ENCODE data around the gene RAD51B.
"Not testable (repeated sequence)": the region's sequence is repeated elsewhere in the genome, so short reads cannot be mapped to it uniquely, and the experiment has no call there.

Gene RAD51B

DNA sequence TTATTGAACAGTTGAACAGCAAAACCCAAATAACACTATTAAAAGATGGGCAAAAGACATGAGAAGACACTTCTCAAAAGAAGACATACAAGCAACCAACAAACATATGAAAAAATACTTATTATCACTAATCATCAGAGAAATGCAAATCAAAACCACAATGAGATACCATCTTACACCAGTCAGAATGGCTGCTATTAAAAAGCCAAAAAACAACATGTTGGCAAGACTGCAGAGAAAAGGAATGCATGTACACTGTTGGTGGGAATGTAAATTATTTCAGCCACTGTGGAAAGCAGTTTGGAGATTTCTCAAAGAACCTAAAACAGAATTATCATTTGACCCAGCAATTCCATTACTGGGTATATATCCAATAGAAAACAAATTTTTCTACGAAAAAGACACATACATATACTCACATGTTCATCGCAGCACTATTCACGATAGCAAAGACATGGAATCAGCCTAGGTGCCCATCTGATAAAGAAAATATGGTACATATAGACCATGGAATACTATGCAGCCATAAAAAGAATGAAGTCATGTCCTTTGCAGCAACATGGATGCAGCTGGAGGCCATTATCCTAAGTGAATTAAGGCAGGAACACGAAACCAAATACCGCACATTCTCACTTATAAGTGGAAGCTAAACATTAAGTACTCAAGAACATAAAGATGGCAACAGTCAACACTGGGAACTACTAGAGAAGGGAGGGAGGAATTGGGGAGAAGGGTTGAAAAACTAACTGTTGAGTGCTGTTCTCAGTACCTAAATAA lies 367.1 kb downstream of the RAD51B start:
- not testable (repeated sequence) for DNase-seq

DNA sequence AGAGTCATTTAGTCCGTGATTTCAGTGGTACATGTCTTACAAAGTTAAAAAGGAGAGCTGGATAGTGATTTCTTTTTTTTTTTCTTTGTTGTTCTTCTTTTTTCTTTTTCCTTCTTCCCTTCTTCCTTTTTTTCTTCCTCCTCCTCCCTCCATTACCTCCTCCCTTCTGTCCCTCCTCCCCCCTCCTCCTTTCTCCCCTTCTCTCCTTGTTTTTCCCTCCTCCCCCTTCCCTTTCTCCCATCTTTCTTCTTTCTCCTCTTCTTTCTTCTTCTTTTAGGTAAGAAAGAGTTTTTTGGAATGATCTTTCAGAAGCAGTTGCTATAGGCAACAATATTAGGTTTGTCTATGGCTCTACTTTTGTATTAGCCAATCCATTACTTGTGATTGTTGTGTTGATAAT lies 368.6 kb downstream of the RAD51B start:
- DNase-seq, result no peak

DNA sequence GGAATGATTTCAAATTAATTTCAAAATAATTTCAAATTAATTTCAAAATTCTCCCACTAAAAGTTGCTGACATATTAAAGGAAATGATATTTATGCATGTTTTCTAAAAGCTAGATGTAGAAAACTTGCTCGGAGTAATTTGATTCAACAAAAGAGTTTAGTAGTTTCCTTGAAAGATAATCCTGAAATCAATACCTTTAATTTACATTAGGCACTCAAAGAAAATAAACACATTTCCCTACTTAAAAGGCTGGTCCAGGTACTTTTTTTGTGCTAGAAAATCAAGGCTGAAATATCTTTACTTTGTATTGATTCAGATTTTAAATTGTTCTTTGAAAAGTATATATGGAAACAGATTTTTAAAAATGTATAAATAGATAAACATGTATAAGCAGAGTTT lies 370.5 kb downstream of the RAD51B start:
- DNase-seq, result no peak

DNA sequence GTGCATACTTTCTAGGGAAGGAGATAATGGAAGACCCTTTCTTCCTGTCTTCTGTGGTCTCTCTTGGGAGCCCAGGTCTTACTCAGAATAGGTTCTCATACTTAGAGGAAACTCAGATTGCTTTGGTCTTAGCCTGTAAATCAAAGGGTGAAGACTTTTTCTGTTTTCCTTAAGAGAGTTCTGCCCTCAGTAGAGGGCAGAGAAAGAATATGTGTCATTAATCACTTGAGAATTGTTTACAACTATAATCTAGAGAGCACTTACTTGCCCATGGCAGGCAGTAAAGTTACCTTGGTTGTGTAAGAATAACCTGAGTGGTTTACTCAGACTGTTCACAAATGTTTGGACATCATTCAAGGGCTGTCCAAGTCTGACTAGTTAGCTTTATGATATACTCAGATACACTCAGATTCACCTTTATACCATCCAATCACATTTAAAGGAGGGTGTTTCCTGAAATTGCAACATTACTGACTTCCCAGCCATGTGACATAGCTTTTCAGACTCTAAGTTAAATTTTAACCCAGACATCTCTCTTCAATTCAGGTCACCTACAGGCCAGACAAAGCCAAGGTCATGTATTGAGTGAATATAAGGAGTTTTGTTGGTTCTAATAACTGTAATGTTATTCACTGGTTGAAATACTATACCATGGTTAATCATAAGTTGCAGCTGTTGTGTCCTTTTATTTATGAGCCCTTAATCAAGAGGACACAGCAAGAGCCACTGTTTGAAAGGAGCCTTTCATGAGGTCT lies 372.2 kb downstream of the RAD51B start:
- DNase-seq, result no peak

- no peak for DNase-seq
Measured at GRCh38 chr14:68192935-68193334, 373.4 kb downstream of the RAD51B start.

- no peak for DNase-seq
Measured at GRCh38 chr14:68193970-68194681, 374.5 kb downstream of the RAD51B start.

- DNase-seq, result no peak
Measured at GRCh38 chr14:68195126-68195525, 375.5 kb downstream of the RAD51B start.

GRCh38 chr14:68198713-68199495 lies 379.3 kb downstream of the RAD51B start:
- no peak for DNase-seq

GRCh38 chr14:68199554-68200151 lies 380.1 kb downstream of the RAD51B start:
- no peak for DNase-seq

DNA sequence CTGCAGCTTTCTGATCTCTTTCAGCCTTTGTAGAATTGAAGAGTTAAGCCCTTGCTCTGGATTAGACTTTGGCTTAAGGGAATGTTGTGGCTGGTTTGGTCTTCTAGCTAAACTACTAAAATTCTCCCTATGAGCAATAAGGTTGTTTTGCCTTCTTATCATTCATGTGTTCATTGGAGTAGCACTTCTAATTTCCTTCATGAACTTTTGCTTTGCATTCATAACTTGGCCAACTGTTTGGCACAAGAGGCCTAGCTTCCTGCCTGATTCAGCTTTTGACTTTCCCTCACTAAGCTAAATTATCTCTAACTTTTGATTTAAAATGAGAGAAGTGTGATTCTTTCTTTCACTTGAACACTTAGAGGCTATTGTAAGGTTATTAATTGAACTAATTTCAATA lies 384.3 kb downstream of the RAD51B start:
- DNase-seq, result no peak

- DNase-seq, result no peak
Measured at GRCh38 chr14:68208218-68208617, 388.6 kb downstream of the RAD51B start.

- no peak for DNase-seq
Measured at GRCh38 chr14:68208626-68209317, 389.2 kb downstream of the RAD51B start.

- peak; percentile 65 for DNase-seq
Measured at GRCh38 chr14:68210729-68211299, 391.2 kb downstream of the RAD51B start.

DNA sequence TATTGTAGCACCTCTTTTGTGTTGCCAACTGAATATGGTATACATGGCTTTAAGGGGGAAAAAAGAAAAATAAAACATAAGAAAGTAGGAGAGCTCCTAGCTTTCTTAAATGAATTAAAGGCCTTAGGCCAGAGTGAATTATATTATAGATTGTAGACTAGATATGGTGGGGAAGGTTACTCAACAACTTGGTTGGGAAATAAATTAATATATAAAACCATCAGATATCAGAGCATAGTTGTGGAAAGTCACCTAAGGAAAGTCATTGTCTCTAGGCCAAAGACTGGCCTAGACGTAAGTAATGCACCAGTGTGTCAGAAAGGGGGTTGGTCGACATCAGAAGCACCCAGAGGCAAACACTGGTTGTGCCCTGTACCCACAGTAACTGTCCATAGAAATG lies 391.8 kb downstream of the RAD51B start:
- no peak for DNase-seq

GRCh38 chr14:68211886-68212285 lies 392.3 kb downstream of the RAD51B start:
- no peak for DNase-seq

GRCh38 chr14:68212361-68212760 lies 392.8 kb downstream of the RAD51B start:
- DNase-seq, result no peak

DNA sequence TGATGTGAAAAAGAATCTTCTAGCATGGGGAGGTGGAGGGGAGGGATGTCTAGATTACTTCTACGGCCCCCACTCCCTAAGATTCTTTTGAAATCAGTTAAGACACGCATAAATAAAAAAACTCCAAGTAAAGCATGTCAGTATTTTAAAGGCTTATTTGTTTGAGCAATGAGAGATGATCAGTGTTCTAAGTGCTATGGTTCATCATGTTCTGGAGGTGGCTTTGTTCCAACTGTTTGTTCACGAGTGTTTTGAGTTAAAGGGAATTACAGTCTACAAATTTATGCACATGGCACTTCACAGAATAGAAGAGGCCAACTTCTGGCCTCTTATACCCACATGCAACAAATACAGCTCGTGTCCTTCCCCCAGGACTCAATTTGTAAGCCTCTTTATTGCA lies 394.9 kb downstream of the RAD51B start:
- DNase-seq, result no peak

GRCh38 chr14:68215629-68216028 lies 396.1 kb downstream of the RAD51B start:
- no peak for DNase-seq

DNA sequence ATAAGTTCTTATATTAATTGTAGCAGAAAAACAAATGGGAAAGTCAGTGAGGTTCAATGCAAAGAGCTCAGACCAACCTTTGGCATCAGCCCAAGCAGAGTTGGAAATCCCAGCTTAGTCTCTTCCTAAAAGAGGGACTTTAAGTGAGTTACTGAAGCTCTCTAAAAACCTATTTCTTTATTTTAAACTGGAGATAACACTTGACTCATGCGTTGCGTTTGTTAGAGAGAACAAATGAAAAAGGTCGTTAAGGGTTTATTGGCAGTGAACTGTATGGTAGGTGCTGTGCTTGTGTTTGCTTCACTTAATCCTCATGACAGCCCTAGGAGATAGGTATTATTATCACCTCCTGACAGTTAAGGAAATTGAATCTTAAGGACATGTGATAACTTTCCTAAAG lies 396.5 kb downstream of the RAD51B start:
- no peak for DNase-seq

GRCh38 chr14:68216957-68217356 lies 397.4 kb downstream of the RAD51B start:
- no peak for DNase-seq

DNA sequence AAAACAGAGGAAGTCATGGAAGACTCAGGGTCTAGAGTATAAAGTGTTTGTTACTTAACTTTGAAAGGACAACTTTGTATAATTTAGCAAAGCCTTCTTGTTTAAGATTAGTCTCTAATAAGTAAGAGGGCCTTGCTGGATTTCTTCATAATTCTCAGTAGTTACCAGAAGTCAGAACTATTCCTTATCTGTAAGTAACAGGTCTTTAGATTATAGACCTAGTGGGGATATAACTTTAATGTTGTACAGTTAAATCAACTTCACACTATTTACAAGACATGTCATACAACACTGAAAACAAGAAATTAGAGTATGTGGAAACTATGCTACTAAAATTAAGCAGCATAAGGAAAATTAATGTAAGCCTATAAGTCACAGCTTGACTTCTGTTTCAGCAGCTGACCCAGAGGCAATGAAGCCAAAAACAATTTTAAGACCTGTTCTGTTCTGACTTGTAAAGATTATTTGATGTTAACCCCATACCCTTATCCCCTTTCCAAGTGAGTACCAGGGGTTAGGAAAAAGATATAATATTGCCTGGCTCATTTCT lies 398.3 kb downstream of the RAD51B start:
- no peak for DNase-seq
